Measurements from ENCODE around the gene SSPN.

GRCh38 chr12:26188127-26188526 lies 7.2 kb upstream of the SSPN start:
- TF ChIP-seq CTCF (conservative IDR thresholded peaks at IDR 0.05) (no peak), ZFX (IDR thresholded peaks at IDR 0.05) (no peak)
